CD4-positive, CD25-positive, alpha-beta regulatory T cell (primary cell): ENCODE data around the gene TGFB2. TPM values are rescaled to one million over a fixed set of nuclear protein-coding genes. Genes with fewer than 3 reads are reported as not detected.

Experiments used
- ATAC-seq, 2 donors: fragments of 150-1000 bp; cut with Tn5 transposase; one replicate each; pipeline ENCODE4 v1.10.0; 2021; ENCODE audit warnings: low read depth in 2 of 2, moderate number of reproducible peaks in 2 of 2, moderate library complexity in 1 of 2
- DNase-seq, 3 donors: peaks; one replicate each; pipeline versions ENCODE4 v3.0.0 to v3.0.0-alpha.2; 2012 to 2022; ENCODE audit warnings: mixed read lengths in 1 of 3
- H3K27ac ChIP-seq: one replicate; pipeline ENCODE4 v1.7.0; 2013; ENCODE audit warnings: mild to moderate bottlenecking, low read length; ENCODE audit not compliant: insufficient read depth, poor library complexity, severe bottlenecking
- H3K27me3 ChIP-seq: one replicate; pipeline ENCODE4 v1.7.0; 2013; ENCODE audit warnings: low read length; ENCODE audit not compliant: control insufficient read depth, insufficient read depth
- H3K36me3 ChIP-seq: one replicate; pipeline ENCODE4 v1.7.0; 2013; ENCODE audit warnings: mild to moderate bottlenecking, low read length, moderate library complexity; ENCODE audit not compliant: control insufficient read depth, insufficient read depth
- H3K4me1 ChIP-seq: 2 replicates; pipeline ENCODE4 v1.7.0; 2013; ENCODE audit warnings: mild to moderate bottlenecking, low read length; ENCODE audit not compliant: insufficient read depth, control insufficient read depth, poor library complexity, severe bottlenecking
- H3K4me3 ChIP-seq: one replicate; pipeline ENCODE4 v1.7.0; 2013; ENCODE audit warnings: low read depth, mild to moderate bottlenecking, low read length, moderate library complexity
- H3K9me3 ChIP-seq, 2 experiments: 1 replicate in 1 of 2; 2 replicates in 1 of 2; pipeline ENCODE4 v1.7.0; 2013; ENCODE audit warnings: low read length in 2 of 2, mild to moderate bottlenecking in 1 of 2, moderate library complexity in 1 of 2; ENCODE audit not compliant: control insufficient read depth in 2 of 2
- H3K27ac Mint-ChIP-seq, 3 donors: one replicate each; pipeline ENCODE4 v1.8.0; 2020 to 2022; ENCODE audit warnings: mild to moderate bottlenecking in 3 of 3, mixed read lengths in 3 of 3, moderate library complexity in 2 of 3
- H3K27me3 Mint-ChIP-seq: one replicate; pipeline ENCODE4 v1.8.0; 2022; ENCODE audit warnings: mild to moderate bottlenecking, mixed read lengths
- H3K36me3 Mint-ChIP-seq: one replicate; pipeline ENCODE4 v1.8.0; 2020; ENCODE audit warnings: mixed read lengths
- H3K4me1 Mint-ChIP-seq, 4 donors: one replicate each; pipeline ENCODE4 v1.8.0; 2020 to 2022; ENCODE audit warnings: mixed read lengths in 4 of 4, mild to moderate bottlenecking in 1 of 4
- H3K4me3 Mint-ChIP-seq, 4 donors: one replicate each; pipeline ENCODE4 v1.8.0; 2020 to 2022; ENCODE audit warnings: mild to moderate bottlenecking in 4 of 4, mixed read lengths in 4 of 4, moderate library complexity in 3 of 4
- H3K9me3 Mint-ChIP-seq, 7 donors: one replicate each; pipeline ENCODE4 v1.8.0; 2020 to 2022; ENCODE audit warnings: mixed read lengths in 7 of 7, mild to moderate bottlenecking in 3 of 7, moderate library complexity in 2 of 7
- polyA plus RNA-seq, 4 donors: library from polyadenylated mRNA; unstranded; fragments of 300-500 nt; fragmentation: Illumina TruSeq; gene quantifications; one replicate each; pipeline ENCODE4 v1.2.3, GENCODE V29; 2021
- total RNA-seq: library from RNA; stranded (reverse); gene quantifications from one replicate; pipeline ENCODE4 v1.2.3, GENCODE V29; 2022

Gene TGFB2
- total and polyA plus RNA-seq, 5 donors from 2014 or later: not detected

DNA sequence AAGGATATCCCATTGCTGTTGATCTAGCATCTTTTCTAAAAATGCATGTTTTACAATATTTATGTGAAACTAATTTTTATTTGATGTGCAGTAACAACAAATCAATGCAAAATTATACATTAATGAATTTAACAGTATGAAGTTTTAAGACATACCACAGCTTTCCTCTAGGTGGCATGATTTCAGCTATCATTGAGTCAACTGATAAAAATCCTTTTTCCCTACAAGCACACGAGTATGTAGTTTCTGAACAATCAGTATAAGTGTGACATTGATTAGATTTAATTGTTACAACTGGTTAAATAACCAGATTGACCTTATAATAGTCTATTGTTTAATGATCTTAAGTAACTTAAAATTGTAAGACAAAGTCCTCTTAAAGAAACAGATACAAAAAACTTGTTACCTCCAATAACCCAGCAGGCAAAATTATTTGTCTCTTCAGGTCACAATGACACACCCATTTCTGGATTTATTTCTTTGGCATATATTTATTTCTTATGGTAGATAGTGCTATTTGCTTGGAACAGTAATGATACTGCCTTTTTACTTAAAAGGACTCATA is 5.8 kb upstream of the TGFB2 start:
- no peak for ATAC-seq
- H3K27ac Mint-ChIP-seq: no peak overlapping the region

DNA sequence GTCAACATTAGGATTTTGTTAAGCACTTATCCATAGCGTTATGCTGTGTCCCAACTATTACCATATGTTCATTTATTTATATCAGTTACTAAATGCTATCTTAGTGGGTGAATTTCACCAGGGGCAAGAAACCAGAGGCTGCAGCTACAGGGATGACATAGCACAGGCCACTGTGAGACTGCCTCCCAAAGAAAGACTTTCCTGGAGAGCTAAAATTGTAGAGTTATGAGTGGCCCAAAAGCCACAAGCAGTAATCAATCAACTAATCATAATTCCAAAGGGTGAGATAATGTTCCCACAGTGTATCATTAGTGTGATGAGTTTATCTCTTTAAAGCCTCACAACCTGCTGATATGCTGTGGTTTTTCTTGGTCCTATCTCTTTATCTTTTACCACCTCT is 3.8 kb upstream of the TGFB2 start:
- no peak overlapping the region for H3K4me3 Mint-ChIP-seq
- no peak for ATAC-seq

More for the DNA sequence above, 5.8 kb upstream of the TGFB2 start:
- Mint-ChIP-seq H3K36me3 (peaks cover 25% of the 10 kb centered on the region), H3K4me1 (peaks cover 0 to 6% (median 0%) of the 10 kb centered on the region in 4 donors), H3K27me3 (peaks cover 15% of the 10 kb centered on the region), H3K4me3 (no peak overlapping the region), H3K9me3 (no peaks in the 10 kb centered on the region)
- H3K27ac ChIP-seq: no peak overlapping the region
- peaks cover 2% of the 10 kb centered on the region for H3K27me3 ChIP-seq
- no peak overlapping the region for H3K4me3 ChIP-seq
- peak in 1 of 3 donors; percentile 44 for DNase-seq
- H3K9me3 ChIP-seq: no peaks in the 10 kb centered on the region
- H3K4me1 ChIP-seq: no peaks in the 10 kb centered on the region
- H3K36me3 ChIP-seq: no peaks in the 10 kb centered on the region

DNA sequence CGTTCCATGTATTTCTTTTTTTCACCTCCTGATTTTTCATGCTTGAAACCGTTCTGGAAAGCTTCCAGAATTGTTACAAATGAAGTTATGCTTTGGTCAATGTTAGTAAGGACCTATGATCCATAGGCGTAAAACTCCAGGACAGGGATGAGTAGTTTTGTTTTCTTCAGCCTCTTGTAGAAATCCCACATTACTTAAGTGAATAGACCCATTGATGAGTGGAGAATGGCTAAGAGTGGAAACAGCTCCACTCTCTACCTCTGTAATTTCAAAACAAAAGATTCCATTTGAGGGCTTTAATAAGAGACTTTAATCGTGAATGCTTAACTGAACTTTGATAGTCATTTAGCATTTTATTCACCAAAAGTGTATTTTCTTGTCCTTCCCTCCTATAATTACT is 3.0 kb upstream of the TGFB2 start:
- Mint-ChIP-seq H3K4me3 (no peak overlapping the region), H3K36me3 (peaks cover 14% of the 10 kb centered on the region), H3K4me1 (peaks cover 2 to 12% (median 8%) of the 10 kb centered on the region in 4 donors), H3K9me3 (peaks cover 0 to 5% (median 0%) of the 10 kb centered on the region in 7 donors), H3K27me3 (peaks cover 26% of the 10 kb centered on the region), H3K27ac (no peak overlapping the region)
- H3K27ac ChIP-seq: no peak overlapping the region
- no peaks in the 10 kb centered on the region for H3K9me3 ChIP-seq
- H3K4me1 ChIP-seq: peaks cover 21% of the 10 kb centered on the region
- DNase-seq (no peak), ATAC-seq (no peak)
- peaks cover 10% of the 10 kb centered on the region for H3K27me3 ChIP-seq
- H3K4me3 ChIP-seq: no peak overlapping the region
- H3K36me3 ChIP-seq: no peaks in the 10 kb centered on the region

More for the DNA sequence above, 3.8 kb upstream of the TGFB2 start:
- H3K4me1 Mint-ChIP-seq: peaks cover 0 to 6% (median 4%) of the 10 kb centered on the region in 4 donors
- Histone ChIP-seq H3K4me1 (peaks cover 14% of the 10 kb centered on the region), H3K36me3 (no peaks in the 10 kb centered on the region), H3K27ac (no peak overlapping the region), H3K9me3 (no peaks in the 10 kb centered on the region), H3K4me3 (no peak overlapping the region), H3K27me3 (peaks cover 7% of the 10 kb centered on the region)
- no peak overlapping the region for H3K27ac Mint-ChIP-seq
- peaks cover 15% of the 10 kb centered on the region for H3K36me3 Mint-ChIP-seq
- DNase-seq: no peak
- peaks cover 18% of the 10 kb centered on the region for H3K27me3 Mint-ChIP-seq
- H3K9me3 Mint-ChIP-seq: peaks cover 0 to 2% (median 0%) of the 10 kb centered on the region in 7 donors

DNA sequence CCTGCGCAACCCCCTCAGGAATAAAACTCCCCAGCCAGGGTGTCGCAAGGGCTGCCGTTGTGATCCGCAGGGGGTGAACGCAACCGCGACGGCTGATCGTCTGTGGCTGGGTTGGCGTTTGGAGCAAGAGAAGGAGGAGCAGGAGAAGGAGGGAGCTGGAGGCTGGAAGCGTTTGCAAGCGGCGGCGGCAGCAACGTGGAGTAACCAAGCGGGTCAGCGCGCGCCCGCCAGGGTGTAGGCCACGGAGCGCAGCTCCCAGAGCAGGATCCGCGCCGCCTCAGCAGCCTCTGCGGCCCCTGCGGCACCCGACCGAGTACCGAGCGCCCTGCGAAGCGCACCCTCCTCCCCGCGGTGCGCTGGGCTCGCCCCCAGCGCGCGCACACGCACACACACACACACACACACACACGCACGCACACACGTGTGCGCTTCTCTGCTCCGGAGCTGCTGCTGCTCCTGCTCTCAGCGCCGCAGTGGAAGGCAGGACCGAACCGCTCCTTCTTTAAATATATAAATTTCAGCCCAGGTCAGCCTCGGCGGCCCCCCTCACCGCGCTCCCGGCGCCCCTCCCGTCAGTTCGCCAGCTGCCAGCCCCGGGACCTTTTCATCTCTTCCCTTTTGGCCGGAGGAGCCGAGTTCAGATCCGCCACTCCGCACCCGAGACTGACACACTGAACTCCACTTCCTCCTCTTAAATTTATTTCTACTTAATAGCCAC is 696 bp downstream of the TGFB2 start:
- Histone ChIP-seq H3K4me1 (peaks cover 24% of the 10 kb centered on the region), H3K4me3 (peak overlapping the region; percentile 31), H3K9me3 (no peaks in the 10 kb centered on the region), H3K36me3 (no peaks in the 10 kb centered on the region), H3K27me3 (peaks cover 28% of the 10 kb centered on the region), H3K27ac (no peak overlapping the region)
- peak overlapping the region in 2 of 4 donors; percentile 27 to 61 for H3K4me3 Mint-ChIP-seq
- peak; percentile 43 to 65 for ATAC-seq
- peaks cover 42% of the 10 kb centered on the region for H3K27me3 Mint-ChIP-seq
- no peak overlapping the region for H3K27ac Mint-ChIP-seq
- H3K36me3 Mint-ChIP-seq: peaks cover 14% of the 10 kb centered on the region
- peak in 2 of 3 donors; percentile 24 to 51 for DNase-seq
- H3K9me3 Mint-ChIP-seq: peaks cover 0 to 8% (median 0%) of the 10 kb centered on the region in 7 donors
- H3K4me1 Mint-ChIP-seq: peaks cover 0 to 20% (median 13%) of the 10 kb centered on the region in 4 donors

DNA sequence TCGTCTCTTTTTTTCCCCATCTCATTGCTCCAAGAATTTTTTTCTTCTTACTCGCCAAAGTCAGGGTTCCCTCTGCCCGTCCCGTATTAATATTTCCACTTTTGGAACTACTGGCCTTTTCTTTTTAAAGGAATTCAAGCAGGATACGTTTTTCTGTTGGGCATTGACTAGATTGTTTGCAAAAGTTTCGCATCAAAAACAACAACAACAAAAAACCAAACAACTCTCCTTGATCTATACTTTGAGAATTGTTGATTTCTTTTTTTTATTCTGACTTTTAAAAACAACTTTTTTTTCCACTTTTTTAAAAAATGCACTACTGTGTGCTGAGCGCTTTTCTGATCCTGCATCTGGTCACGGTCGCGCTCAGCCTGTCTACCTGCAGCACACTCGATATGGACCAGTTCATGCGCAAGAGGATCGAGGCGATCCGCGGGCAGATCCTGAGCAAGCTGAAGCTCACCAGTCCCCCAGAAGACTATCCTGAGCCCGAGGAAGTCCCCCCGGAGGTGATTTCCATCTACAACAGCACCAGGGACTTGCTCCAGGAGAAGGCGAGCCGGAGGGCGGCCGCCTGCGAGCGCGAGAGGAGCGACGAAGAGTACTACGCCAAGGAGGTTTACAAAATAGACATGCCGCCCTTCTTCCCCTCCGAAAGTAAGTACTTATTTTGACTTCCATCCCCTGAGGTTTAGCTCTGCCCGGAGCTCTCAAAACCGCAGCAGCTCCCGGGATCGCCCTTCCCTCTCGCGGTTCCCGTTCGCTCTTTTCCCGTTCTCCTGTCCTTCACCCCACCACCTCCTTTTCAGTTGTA is 1.5 kb downstream of the TGFB2 start:
- Histone ChIP-seq H3K4me3 (peak overlapping the region; percentile 35), H3K36me3 (no peaks in the 10 kb centered on the region), H3K9me3 (no peaks in the 10 kb centered on the region), H3K4me1 (peaks cover 24% of the 10 kb centered on the region), H3K27ac (no peak overlapping the region), H3K27me3 (peaks cover 28% of the 10 kb centered on the region)
- H3K27ac Mint-ChIP-seq: peak overlapping the region; percentile 18 to 42 (median 21)
- peaks cover 50% of the 10 kb centered on the region for H3K27me3 Mint-ChIP-seq
- DNase-seq: peak in 1 of 3 donors; percentile 1
- peaks cover 0 to 8% (median 0%) of the 10 kb centered on the region in 7 donors for H3K9me3 Mint-ChIP-seq
- no peak for ATAC-seq
- peak overlapping the region in 2 of 4 donors; percentile 50 to 73 for H3K4me3 Mint-ChIP-seq
- peaks cover 7% of the 10 kb centered on the region for H3K36me3 Mint-ChIP-seq
- peaks cover 0 to 26% (median 16%) of the 10 kb centered on the region in 4 donors for H3K4me1 Mint-ChIP-seq

DNA sequence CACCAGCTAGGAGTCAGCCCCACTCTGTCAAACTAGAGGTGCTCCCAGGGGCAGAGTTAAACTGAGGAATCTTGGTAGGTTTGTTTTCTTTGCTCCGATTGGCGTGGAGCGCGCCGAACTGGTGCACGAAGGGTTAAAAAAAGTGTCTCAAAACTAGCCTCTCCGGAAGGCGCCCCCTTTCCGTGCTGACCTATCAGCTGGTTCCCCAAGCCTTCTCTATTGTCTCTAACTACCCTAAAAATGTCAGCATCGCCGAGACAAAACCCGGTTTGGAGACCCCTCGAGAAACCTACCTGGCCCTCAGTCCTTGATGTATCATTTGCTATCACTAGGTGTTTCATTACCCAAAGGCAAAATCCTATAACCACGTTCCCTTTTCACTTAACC is 2.2 kb downstream of the TGFB2 start:
- peaks cover 0 to 8% (median 0%) of the 10 kb centered on the region in 7 donors for H3K9me3 Mint-ChIP-seq
- H3K4me3 Mint-ChIP-seq: peak overlapping the region in 2 of 4 donors; percentile 50 to 73
- H3K27ac ChIP-seq: no peak overlapping the region
- H3K4me3 ChIP-seq: peak overlapping the region; percentile 35
- H3K36me3 ChIP-seq: no peaks in the 10 kb centered on the region
- H3K4me1 ChIP-seq: peaks cover 24% of the 10 kb centered on the region
- H3K4me1 Mint-ChIP-seq: peaks cover 0 to 29% (median 16%) of the 10 kb centered on the region in 4 donors
- no peak for DNase-seq
- peaks cover 28% of the 10 kb centered on the region for H3K27me3 ChIP-seq
- H3K27ac Mint-ChIP-seq: peak overlapping the region; percentile 21 to 42 (median 27)
- H3K9me3 ChIP-seq: no peaks in the 10 kb centered on the region
- H3K36me3 Mint-ChIP-seq: peaks cover 6% of the 10 kb centered on the region
- H3K27me3 Mint-ChIP-seq: peaks cover 46% of the 10 kb centered on the region
- no peak for ATAC-seq

DNA sequence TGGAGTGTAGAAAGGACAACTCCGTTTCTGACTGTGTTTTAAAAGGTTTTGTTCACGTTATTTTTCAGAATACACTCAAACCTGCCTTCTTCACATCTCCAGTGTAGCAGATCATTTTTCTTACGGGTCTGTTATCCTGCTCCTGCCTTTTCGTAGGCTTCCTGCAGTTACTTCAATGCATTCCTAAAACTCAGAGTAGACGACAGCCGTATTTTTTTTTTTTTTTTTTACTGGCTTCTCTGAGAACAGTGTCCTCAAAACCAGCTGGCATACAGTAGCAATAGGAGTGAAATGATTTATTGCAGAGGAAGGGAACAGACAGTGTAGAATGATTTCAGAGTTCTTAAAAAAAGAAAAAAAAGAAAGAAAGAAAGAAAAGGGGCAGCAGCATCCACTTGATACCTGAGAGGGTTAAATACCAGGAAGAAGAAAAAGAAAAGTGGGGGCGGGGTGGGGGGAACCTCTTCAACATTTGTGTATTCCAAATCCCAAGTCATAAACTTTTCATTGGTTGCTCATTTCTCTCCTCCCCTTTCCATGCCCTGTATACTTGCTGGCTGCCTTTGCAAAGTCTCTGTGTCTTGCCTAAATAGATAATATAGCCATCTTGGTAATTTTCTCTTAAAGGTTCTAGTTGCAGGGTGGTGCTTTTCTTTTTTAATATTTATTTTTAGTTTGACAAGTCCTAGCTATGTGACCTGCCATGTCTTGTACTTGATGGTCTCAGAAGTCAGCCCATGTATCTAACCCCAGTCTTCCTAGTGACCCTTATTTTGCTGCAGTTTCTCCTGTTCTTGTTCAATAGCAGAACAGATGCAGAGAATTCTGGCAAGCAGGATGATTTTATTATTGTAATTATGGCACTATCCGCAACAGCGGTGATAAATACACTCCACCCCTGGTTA is 2.8 kb downstream of the TGFB2 start:
- peaks cover 0 to 31% (median 16%) of the 10 kb centered on the region in 4 donors for H3K4me1 Mint-ChIP-seq
- peaks cover 44% of the 10 kb centered on the region for H3K27me3 Mint-ChIP-seq

More for the DNA sequence above, 2.8 kb downstream of the TGFB2 start:
- H3K27ac ChIP-seq: no peak overlapping the region
- DNase-seq: no peak
- Mint-ChIP-seq H3K36me3 (peaks cover 4% of the 10 kb centered on the region), H3K27ac (no peak overlapping the region), H3K4me3 (peak overlapping the region in 2 of 4 donors; percentile 5 to 50), H3K9me3 (peaks cover 0 to 8% (median 0%) of the 10 kb centered on the region in 7 donors)
- H3K27me3 ChIP-seq: peaks cover 28% of the 10 kb centered on the region
- ATAC-seq: no peak
- no peaks in the 10 kb centered on the region for H3K36me3 ChIP-seq
- H3K4me1 ChIP-seq: peaks cover 24% of the 10 kb centered on the region
- no peak overlapping the region for H3K4me3 ChIP-seq
- no peaks in the 10 kb centered on the region for H3K9me3 ChIP-seq
